Ovary (tissue), 9 donors: ENCODE measurements around the gene COL4A4. TPM values are rescaled to one million over a fixed set of nuclear protein-coding genes. Genes with fewer than 3 reads are reported as not detected.
A peak's percentile ranks its signal among the peaks of the same experiment; 100 is the strongest.

ENCODE experiments used
- DNase-seq, 5 donors: peaks; one replicate each; pipeline ENCODE4 v3.0.0-alpha.2; 2019 to 2020
- H3K27ac ChIP-seq, 2 donors: fragments of 200-600 bp; one replicate each; pipeline versions ENCODE4 v1.5.1 to v1.8.0; 2019 to 2022
- H3K27me3 ChIP-seq: fragments of 200-600 bp; one replicate; pipeline ENCODE4 v1.8.0; 2022
- H3K36me3 ChIP-seq: fragments of 200-600 bp; sonication (generic); one replicate; pipeline ENCODE4 v1.5.1; 2019
- H3K4me1 ChIP-seq: one replicate; pipeline ENCODE4 v1.8.1; 2013; ENCODE audit warnings: mild to moderate bottlenecking, moderate library complexity; ENCODE audit not compliant: insufficient read depth
- H3K4me3 ChIP-seq: fragments of 200-600 bp; sonication (generic); one replicate; pipeline ENCODE4 v1.5.1; 2017
- H3K9me3 ChIP-seq, 2 donors: fragments of 200-600 bp in 1 of 2; sonication (generic) in 1 of 2; one replicate each; pipeline versions ENCODE4 v1.5.1 to v1.8.1; 2013 to 2019; ENCODE audit warnings: mild to moderate bottlenecking in 1 of 2, moderate library complexity in 1 of 2
- EP300 ChIP-seq: sonication (generic); formaldehyde crosslinking; IDR thresholded peaks from one replicate; pipeline ENCODE4 v1.6.1; 2017; ENCODE audit warnings: antibody characterized with exemption
- POLR2A ChIP-seq: fragments of 450-650 bp; IDR thresholded peaks from one replicate; pipeline ENCODE4 v1.6.1; 2017; ENCODE audit warnings: antibody characterized with exemption, mild to moderate bottlenecking, moderate library complexity
- WGBS, 3 donors: extraction: QIAGEN DNeasy Blood & Tissue Kit in 1 of 3; methylation state at CpG; one replicate each; pipeline versions ENCODE4 v1.1.5 to v1.1.7; 2013 to 2017; 5-methylcytosine and 5-hydroxymethylcytosine counted together
- intact Hi-C, 4 donors: fragments of 100-400 bp; cut with DNase I; formaldehyde crosslinking; loops; one replicate each; pipeline versions ENCODE4 v1.11.0 to v1.15.1; 2022 to 2023
- polyA plus RNA-seq, 2 donors: library from polyadenylated mRNA; stranded (reverse); fragments of 200-250 nt in 1 of 2; fragments of 350-450 nt in 1 of 2; fragmentation: Illumina TruSeq in 1 of 2; extraction: RNeasy Lipid Tissue Mini Kit (QIAGEN cat#74804) in 1 of 2; gene quantifications; one replicate each; pipeline ENCODE4 v1.2.3, GENCODE V29; 2013 to 2014
- total RNA-seq, 7 donors: library from RNA; depleted of rRNA in 2 of 7; stranded (reverse); fragments of >200 nt in 2 of 7; fragmentation: NEBNext Ultra II Directional in 3 of 7; extraction: Animal tissue kit (Norgen Biotek cat#: 25700) in 3 of 7; gene quantifications; one replicate each; pipeline versions ENCODE4 v1.1.0 to v1.2.4, GENCODE V29; 2016 to 2023
- TF ChIP-seq, protein P1 (sequence below), 3 donors: fragments of 450-650 bp in 2 of 3; fragments of 200-600 bp in 1 of 3; IDR thresholded peaks; one replicate each; pipeline versions ENCODE4 v1.5.1 to v1.8.0; 2016 to 2022; ENCODE audit warnings: antibody characterized with exemption in 3 of 3, mild to moderate bottlenecking in 1 of 3
- donor health status: DM: no; HTN: no; CAD: no; lungs with moderate emphysema.
- donor health status: DM: no; HTN: no; CAD: no.
- donor health status: Bipolar disorder and iron deficiency.
- donor health status: DM: yes; HTN: yes; CAD: no.
- donor health status: DM: no; HTN: no; CAD: no.
- donor health status: DM: yes; HTN: yes; CAD: no.

The COL4A4 gene
- total and polyA plus RNA-seq, 9 donors = 0.30 to 8.3 (median 2.0) TPM

DNA sequence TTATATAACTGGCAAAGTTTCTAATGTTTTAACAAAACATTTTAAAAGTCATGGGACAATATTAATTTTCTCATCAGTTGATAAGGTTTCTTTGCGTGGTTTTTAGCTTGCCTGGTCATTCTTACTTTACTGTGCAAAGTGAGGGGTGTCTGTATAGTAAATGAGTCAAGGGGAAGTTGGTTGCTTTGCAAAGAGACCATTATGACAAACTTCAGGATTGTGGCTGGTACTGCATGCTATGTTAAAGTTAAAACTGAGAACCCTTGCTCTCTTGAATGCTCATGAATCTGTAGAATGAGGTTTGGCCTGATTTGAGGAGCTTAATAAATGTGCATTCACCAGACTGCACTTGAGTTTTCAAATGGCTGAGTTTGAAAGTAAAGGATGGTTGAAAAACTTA is 47.0 kb downstream of the COL4A4 start:
- no peak for DNase-seq
- H3K36me3 ChIP-seq = no peaks in the 10 kb centered on the region
- WGBS, 3 donors = 67 to 80% (median 75%) methylated on average over 1 of the region's 1 CpG
- H3K27me3 ChIP-seq = no peaks in the 10 kb centered on the region
- no peak overlapping the region for H3K4me3 ChIP-seq
- intact Hi-C loops = no loop called here
- no peaks in the 10 kb centered on the region for H3K4me1 ChIP-seq
- no peaks in the 10 kb centered on the region for H3K9me3 ChIP-seq
- TF ChIP-seq, protein P1, sequence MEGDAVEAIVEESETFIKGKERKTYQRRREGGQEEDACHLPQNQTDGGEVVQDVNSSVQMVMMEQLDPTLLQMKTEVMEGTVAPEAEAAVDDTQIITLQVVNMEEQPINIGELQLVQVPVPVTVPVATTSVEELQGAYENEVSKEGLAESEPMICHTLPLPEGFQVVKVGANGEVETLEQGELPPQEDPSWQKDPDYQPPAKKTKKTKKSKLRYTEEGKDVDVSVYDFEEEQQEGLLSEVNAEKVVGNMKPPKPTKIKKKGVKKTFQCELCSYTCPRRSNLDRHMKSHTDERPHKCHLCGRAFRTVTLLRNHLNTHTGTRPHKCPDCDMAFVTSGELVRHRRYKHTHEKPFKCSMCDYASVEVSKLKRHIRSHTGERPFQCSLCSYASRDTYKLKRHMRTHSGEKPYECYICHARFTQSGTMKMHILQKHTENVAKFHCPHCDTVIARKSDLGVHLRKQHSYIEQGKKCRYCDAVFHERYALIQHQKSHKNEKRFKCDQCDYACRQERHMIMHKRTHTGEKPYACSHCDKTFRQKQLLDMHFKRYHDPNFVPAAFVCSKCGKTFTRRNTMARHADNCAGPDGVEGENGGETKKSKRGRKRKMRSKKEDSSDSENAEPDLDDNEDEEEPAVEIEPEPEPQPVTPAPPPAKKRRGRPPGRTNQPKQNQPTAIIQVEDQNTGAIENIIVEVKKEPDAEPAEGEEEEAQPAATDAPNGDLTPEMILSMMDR (IDR thresholded peaks at IDR 0.05) = no peak
- TF ChIP-seq EP300 (no peak), POLR2A (no peak)
- no peak overlapping the region for H3K27ac ChIP-seq

GRCh38 chr2:227115761-227116160 is 48.2 kb downstream of the COL4A4 start:
- 82% methylated on average over 5 of the region's 5 CpGs for WGBS, 3 donors
- no peak for TF ChIP-seq EP300
- no peak for TF ChIP-seq POLR2A
- TF ChIP-seq, protein P1 (IDR thresholded peaks at IDR 0.05) = no peak
- no peaks in the 10 kb centered on the region for H3K9me3 ChIP-seq

GRCh38 chr2:227106845-227107759 is 56.9 kb downstream of the COL4A4 start:
- no peaks in the 10 kb centered on the region for H3K9me3 ChIP-seq
- 81 to 85% (median 82%) methylated on average over 9 of the region's 9 CpGs for WGBS, 3 donors
- no peak overlapping the region for H3K27ac ChIP-seq
- H3K4me3 ChIP-seq = no peak overlapping the region
- TF ChIP-seq, protein P1 (IDR thresholded peaks at IDR 0.05) = no peak
- no peak for TF ChIP-seq EP300
- peak in 2 of 5 donors; percentile 23 to 27 for DNase-seq
- no peaks in the 10 kb centered on the region for H3K27me3 ChIP-seq
- no peaks in the 10 kb centered on the region for H3K36me3 ChIP-seq
- H3K4me1 ChIP-seq = no peaks in the 10 kb centered on the region
- intact Hi-C loops = no loop called here

More at GRCh38 chr2:227115761-227116160, 48.2 kb downstream of the COL4A4 start:
- Histone ChIP-seq H3K36me3 (no peaks in the 10 kb centered on the region), H3K4me1 (no peaks in the 10 kb centered on the region), H3K27me3 (no peaks in the 10 kb centered on the region), H3K4me3 (no peak overlapping the region), H3K27ac (no peak overlapping the region)
- DNase-seq = no peak
- intact Hi-C loops = no loop called here

- Histone ChIP-seq H3K9me3 (no peaks in the 10 kb centered on the region), H3K27ac (no peak overlapping the region), H3K36me3 (no peaks in the 10 kb centered on the region), H3K4me1 (no peaks in the 10 kb centered on the region), H3K27me3 (no peaks in the 10 kb centered on the region), H3K4me3 (no peak overlapping the region)
- no peak for DNase-seq
- 93 to 95% (median 94%) methylated on average over 5 of the region's 5 CpGs for WGBS, 3 donors
- TF ChIP-seq POLR2A = no peak
- TF ChIP-seq EP300 = no peak
- TF ChIP-seq, protein P1 (IDR thresholded peaks at IDR 0.05) = no peak
- intact Hi-C loops = no loop called here
Measured at GRCh38 chr2:227103583-227103982, 60.4 kb downstream of the COL4A4 start.
